Measurements from ENCODE around the gene KASH5. TPM values are rescaled to one million over a fixed set of nuclear protein-coding genes. Genes with fewer than 3 reads are reported as not detected.

KASH5 gene
- polyA plus RNA-seq, 4 donors: 0.21 to 0.48 (median 0.29) TPM; not detected in 1

- no peak for DNase-seq (ENCODE audit: low read depth in 4 of 4, low spot score in 3 of 4)
Observed at GRCh38 chr19:49418511-49418910, 30.5 kb downstream of the KASH5 start.

- no peak for DNase-seq (ENCODE audit: low read depth in 4 of 4, low spot score in 3 of 4)
Observed at GRCh38 chr19:49419173-49419572, 31.1 kb downstream of the KASH5 start.

GRCh38 chr19:49420227-49420626 lies 32.2 kb downstream of the KASH5 start:
- no peak for DNase-seq (ENCODE audit: low read depth in 4 of 4, low spot score in 3 of 4)

GRCh38 chr19:49421039-49421877 lies 33.2 kb downstream of the KASH5 start:
- DNase-seq (ENCODE audit: low read depth in 4 of 4, low spot score in 3 of 4): peak; percentile 56 to 73 (median 58)

GRCh38 chr19:49421878-49422202 lies 33.8 kb downstream of the KASH5 start:
- no peak for DNase-seq (ENCODE audit: low read depth in 4 of 4, low spot score in 3 of 4)

- no peak for DNase-seq (ENCODE audit: low read depth in 4 of 4, low spot score in 3 of 4)
Observed at GRCh38 chr19:49422407-49423070, 34.5 kb downstream of the KASH5 start.

GRCh38 chr19:49423071-49423984 lies 35.3 kb downstream of the KASH5 start, which contains the start of gene PTH2:
Gene PTH2, minus strand, starts transcription at chr19:49423441. Its CDS starts 102 bp downstream, at chr19:49423339.
- DNase-seq (ENCODE audit: low read depth in 4 of 4, low spot score in 3 of 4): no peak

GRCh38 chr19:49423985-49424303 lies 35.9 kb downstream of the KASH5 start:
- no peak for DNase-seq (ENCODE audit: low read depth in 4 of 4, low spot score in 3 of 4)

GRCh38 chr19:49425178-49425577 lies 37.1 kb downstream of the KASH5 start, which contains the start of gene GFY:
Gene GFY, plus strand, starts transcription at chr19:49425388. Its CDS starts 1,043 bp downstream, at chr19:49426431.
- DNase-seq (ENCODE audit: low read depth in 4 of 4, low spot score in 3 of 4): no peak

GRCh38 chr19:49425922-49426592 lies 38.0 kb downstream of the KASH5 start:
- no peak for DNase-seq (ENCODE audit: low read depth in 4 of 4, low spot score in 3 of 4)

GRCh38 chr19:49427339-49427738 lies 39.3 kb downstream of the KASH5 start:
- DNase-seq (ENCODE audit: low read depth in 4 of 4, low spot score in 3 of 4): no peak

- DNase-seq (ENCODE audit: low read depth in 4 of 4, low spot score in 3 of 4): no peak
Observed at GRCh38 chr19:49427855-49428546, 40.0 kb downstream of the KASH5 start.

- no peak for DNase-seq (ENCODE audit: low read depth in 4 of 4, low spot score in 3 of 4)
Observed at GRCh38 chr19:49428547-49429451, 40.8 kb downstream of the KASH5 start.

- no peak for DNase-seq (ENCODE audit: low read depth in 4 of 4, low spot score in 3 of 4)
Observed at GRCh38 chr19:49430172-49430677, 42.2 kb downstream of the KASH5 start.

- no peak for DNase-seq (ENCODE audit: low read depth in 4 of 4, low spot score in 3 of 4)
Observed at GRCh38 chr19:49430678-49431329, 42.8 kb downstream of the KASH5 start.

- DNase-seq (ENCODE audit: low read depth in 4 of 4, low spot score in 3 of 4): no peak
Observed at GRCh38 chr19:49431330-49431749, 43.3 kb downstream of the KASH5 start.

GRCh38 chr19:49432141-49433073 lies 44.4 kb downstream of the KASH5 start:
- DNase-seq (ENCODE audit: low read depth in 4 of 4, low spot score in 3 of 4): no peak
